ENCODE results near the gene RAB5IF.
"Not testable (repeated sequence)": the region's sequence is repeated elsewhere in the genome, so short reads cannot be mapped to it uniquely, and the experiment has no call there.

Gene RAB5IF

DNA sequence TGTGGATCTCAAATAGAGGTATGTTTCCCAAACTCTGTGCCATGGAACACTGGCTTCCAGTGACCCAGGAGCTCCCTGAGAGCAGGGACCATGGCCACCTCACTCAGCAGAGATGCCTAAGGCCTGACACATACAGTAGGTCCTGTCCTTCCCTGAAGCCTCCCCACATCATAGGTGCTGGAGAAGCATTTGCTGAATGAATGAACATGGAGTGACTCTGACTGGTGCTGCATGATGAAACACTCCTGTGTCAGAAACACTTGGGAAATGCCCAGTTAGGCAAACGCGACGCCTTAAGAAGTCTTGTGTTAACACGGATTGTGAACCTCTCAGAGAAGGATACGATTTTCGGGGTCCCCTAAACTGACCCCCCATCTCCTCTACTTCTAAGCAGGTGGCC is 26.1 kb downstream of the RAB5IF start:
- no peak for DNase-seq

DNA sequence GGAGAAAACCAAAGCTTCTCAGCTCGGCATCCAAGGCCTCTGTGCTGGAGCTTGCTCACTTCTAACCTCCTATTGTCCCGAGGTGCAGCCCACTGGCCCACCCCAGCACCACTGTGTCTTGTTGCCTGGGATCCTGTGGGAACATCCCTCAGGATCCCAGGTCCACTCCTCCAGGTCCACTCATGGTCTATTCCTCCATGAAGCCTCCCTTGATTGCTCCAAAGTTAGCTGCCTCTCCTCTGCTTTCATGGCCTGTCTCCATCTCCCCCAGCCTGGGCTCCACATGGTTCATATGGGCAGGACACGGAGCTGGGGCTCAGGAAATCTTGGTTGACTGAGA is 26.5 kb downstream of the RAB5IF start:
- DNase-seq, result no peak

DNA sequence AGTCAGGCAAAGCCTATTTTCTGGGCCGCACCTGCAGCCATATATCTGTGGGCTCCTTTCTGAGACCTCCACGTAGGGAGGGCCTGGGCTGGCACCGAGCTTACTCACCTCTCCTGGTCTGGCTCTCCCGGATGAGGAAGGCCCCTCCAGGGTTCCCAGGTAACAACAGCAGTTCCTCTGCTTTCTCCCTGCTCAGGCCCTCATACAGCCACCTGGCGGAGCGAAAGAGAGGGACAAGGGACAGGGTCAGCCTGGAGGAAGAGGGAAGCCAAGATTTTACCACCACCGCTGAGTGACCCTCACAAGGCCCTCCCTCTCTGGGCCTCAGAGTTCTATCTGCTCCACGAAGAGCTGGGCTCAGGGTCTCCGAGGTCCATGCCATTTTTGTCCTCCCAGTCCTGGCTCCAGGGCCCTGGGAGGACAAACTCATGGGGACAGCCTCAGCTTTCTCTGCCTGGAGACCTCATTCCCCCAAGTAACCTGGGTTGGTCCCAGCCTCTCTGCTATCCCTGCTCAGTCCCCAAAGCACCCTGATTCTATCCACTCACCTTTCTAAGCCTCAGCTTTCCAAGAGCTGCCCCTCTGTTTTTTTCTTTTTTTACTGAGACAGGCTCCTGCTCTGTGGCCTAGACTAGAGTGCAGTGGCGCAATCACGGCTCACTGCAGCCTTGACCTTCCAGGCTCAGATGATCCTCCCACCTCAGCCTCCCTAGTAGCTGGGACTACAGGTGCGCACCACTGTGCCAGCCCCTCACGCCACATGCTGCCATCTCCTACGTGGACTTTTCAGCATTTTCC is 27.1 kb downstream of the RAB5IF start:
- no peak for DNase-seq

DNA sequence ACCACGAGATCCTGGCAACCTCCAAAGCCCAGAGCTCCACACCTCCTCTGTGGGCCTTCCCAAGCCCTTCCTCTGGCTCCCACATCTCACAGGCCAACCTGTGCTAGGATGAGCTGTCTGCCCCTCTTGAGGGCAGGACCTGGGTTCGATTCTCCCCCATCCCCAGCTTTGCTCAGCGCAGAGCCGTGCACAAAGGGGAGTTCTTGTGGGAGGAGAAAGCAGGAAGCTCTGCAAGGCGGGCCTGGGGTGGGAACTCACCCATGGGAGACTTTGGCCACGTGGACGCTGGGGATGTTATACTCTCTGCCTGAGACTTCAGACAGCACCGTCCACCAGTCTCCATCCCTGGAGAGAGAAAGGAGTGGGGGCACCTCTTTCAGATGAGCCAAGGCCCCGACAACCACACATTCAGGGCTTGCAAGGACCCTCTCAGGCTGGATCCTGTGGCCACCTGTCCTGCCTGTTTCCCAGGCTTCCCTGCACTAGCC is 27.8 kb downstream of the RAB5IF start:
- no peak for DNase-seq

DNA sequence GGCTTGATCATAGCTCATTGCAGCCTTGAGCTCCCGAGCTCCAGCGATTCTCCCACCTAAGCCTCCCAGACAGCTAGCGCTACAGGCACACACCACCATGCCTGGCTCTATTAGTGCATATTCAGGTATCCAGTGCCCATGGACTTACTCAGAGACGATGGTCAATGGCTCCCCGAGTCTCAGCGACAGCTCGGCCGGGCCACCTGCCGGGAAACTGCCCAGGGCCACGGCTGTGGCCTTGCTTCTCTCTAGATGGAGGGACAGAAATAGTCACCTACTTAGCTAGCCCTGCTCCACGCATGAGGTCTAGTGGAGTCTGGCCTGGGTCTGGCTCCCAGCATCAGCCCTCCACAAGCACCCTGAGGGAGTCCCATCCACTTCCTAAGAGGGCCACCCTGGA is 28.8 kb downstream of the RAB5IF start:
- DNase-seq, result no peak

DNA sequence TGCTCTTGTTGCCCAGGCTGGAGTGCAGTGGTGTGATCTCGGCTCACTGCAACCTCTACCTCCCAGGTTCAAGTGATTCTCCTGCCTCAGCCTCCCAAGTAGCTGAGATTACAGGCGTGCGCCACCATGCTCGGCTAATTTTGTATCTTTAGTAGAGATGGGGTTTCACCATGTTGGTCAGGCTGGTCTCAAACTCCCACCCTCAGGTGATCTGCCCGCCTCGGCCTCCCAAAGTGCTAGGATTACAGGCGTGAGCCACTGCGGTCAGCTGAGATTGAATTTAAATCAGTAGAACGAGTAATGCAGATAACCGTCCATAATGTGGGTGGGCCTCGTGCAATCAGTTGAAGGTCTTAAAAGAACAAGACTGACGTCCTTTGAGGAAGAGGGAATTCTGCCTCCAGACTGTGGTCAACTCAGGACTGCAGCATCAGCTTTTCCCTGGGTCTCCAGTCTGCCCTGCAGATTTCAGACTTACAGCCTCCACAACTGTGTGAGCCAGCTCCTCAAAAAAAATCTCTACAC is 33.4 kb downstream of the RAB5IF start:
- not testable (repeated sequence) for DNase-seq

DNA sequence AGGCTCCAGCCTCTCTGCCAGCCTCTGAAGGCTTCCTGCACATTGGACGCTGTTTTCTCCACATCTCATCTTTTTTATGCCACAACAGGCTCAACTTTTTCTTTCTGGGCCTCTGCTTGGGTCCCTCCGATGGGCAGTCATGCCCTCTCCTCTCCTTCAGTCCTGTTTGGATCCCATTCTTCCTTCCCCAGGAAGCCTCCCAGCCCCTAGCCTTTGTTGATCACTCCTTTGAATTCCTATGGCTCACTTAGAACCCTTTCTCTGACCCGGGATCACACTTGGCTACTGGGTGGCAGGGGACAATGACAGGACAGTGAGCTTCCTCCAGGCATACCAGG is 35.9 kb downstream of the RAB5IF start:
- DNase-seq, result no peak

DNA sequence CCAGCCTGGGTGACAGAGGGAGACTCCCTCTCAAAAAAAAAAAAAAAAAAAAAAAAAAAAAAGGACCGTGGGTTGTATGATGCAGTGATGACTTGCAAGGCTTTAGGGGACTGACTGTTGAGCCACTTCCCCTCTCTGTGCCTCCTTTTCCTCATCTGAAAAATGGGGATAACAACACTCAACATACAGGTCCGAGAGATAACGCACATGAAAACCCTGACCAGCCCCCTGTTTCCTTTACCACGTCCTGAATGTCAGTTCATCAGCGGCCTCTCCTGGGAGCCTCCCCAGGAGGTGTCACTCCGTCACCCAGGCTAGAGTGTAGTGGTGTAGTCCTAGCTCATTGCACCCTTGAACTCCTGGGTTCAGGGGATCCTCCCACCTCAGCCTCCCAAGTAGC is 36.6 kb downstream of the RAB5IF start:
- DNase-seq, result no peak

DNA sequence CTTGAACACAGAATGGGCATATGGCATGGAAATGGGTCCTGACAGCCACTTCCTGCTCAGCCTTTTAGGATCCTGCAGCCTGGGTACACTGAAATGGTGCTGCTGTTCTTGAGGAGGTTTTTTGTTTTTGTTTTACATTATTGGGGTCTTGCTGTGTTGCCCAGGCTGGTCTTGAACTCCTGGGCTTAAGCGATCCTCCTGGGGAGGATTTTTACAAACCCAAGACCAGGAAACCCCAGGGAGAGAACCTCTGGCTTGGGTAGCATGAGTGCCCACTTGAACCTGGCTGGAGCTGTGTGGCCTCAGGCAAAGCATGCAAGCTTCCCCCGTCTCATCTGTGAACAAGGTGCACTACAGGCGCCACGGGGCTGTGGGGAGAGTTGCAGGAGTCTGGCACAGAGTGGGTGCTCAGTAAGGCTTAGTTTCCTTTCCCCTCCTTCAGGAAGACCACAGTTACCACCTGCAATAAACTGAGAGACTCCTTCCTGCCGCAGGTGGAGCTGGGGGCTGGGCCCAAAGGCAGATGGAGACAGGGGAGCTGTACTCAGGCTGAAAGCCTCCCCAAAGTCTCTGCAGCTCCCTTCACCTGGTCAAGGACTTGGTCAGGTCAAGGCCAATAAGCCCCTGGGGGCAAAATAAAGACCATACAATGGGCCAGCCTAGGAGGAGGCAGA is 38.6 kb downstream of the RAB5IF start:
- DNase-seq, result no peak

DNA sequence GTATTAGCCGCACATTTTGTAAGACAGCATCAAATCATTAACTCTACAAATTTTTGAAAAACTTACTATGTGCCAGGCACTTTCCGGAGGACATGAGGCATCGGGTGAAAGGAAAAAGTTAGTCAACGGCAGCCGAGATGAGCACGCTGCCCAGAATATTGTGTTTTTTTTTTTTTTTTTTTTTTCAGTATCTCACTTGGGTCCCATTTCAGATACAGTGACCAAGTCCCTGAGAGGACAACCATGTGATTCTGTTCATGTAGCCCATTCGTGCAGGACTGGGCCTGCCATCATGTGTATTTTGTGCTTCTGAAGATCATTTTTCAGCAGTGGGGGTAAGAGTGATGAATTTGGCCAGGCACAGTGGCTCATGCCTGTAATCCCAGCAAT is 39.1 kb downstream of the RAB5IF start:
- DNase-seq, result no peak

DNA sequence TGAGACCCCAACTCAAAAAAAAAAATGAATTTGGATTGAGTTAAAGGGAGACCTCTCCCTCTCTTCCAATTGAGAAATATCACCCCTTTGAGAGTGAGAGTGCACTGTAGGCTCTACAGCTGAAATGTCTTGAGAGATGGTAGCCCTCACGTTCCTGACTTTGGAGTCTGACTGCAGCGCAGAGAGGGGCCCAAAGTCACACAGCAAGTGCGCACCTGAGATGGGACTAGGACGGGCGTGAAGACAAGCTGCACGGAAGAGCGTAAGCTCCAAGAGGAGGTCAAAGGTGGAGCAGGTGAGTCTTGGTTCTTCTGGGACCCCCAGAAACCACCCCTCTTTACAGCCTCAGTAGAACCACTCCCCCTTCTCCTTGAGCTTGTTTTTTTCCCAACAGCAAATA is 39.8 kb downstream of the RAB5IF start:
- DNase-seq, result no peak

DNA sequence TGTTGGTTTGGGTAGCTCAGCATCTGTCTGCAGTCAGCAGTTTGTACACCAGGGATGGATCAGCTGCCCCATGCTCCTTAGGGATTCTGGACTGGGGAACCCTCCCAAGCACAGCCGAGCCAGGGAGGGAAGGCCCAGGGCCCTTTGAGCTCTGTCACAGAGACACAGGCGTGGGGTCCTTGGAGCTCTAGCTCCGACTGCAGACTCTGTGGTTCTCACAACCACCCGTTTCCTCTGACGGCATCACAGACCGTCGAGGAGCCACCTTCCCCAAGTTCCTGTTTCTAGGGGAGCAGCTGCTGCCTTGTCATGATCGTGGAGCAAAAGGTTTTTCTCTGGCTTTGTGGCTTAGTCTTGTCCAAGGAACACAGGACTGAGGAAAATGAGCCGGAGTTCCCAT is 40.4 kb downstream of the RAB5IF start, which contains the start of gene SLA2:
SLA2 (minus strand) TSS at position 199 of the 400 bp plus-strand sequence. CDS start 4,861 bp downstream, outside the sequence.
- DNase-seq, result no peak

DNA sequence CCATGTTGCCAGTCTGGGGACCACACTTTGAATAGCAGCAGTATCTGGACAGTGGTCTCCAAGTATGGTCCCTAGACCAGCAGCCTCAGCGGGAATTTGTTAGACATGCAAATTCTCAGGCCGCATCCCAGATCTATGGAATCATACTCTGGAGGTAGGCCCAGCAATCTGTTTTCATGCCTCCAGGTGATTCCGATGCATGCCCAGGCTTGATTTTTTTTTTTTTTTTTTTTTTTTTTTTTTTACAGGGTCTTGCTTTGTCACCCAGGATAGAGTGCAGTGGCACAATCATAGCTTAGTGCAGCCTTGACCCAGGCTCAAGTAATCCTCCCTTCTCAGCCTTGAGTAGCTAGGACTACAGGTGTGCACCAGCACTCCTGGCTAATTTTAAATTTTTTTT is 41.1 kb downstream of the RAB5IF start:
- no peak for DNase-seq

DNA sequence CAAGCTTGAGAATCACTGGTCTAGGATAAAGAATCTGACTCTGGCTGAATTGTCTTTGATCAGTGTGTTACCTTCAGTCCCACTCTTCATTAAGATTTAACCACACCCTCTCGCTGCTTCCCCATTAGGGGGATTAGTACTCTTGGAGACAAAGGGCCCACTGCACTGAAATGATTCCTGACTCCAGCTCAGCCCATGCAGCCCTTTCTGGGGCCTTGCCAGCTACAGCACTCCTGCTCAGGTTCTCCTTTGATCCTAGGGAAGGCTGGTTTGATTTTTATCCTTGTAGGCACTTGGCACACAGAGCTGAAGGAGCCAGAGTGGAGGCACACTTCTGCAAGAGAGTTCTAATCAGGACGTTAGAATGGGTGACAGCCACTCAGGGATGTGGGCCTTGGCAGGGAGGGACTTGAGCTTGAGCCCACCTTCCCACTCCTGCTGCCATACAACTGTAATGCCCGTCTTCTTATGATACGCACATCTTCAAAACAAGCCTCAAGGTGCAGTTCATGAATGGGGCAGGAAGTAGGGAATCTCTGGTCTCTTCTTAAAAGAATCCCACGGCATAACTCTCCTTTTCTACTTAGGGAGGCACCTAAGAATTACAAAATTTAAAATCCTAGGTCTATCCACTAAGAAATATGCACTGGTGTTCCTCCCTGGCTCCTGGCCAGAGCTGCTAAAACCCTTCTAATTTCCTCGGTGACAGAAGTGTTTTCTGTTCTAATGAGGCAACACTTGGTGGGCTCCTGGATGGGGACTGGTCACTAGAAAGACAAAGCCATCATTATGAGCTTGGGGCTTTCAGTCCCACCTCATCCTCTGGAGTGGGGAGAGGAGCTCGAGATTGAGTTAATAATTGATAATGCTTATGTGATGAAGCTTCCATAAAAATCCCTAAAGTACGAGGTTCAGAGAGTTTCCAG is 41.9 kb downstream of the RAB5IF start:
- peak; percentile 17 for DNase-seq

DNA sequence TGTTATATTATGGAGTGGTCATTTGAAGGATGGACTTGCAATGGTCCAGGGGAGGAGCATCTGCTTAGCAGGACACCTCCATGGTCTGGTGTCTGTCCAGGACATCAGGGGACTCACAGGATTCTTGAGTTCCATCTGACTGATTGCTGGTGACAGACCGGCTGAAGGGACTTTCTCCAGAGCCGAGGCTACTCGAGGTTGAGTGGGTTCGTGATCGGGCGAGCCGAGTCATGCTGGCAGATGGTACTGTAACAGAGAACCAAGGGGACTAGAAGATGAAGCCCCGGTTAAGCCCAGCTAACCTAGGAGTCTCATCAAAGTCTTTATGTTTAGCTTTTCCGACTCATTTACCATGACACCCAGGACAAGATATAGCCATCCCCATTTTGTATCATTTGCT is 47.9 kb downstream of the RAB5IF start:
- DNase-seq, result peak; percentile 36

DNA sequence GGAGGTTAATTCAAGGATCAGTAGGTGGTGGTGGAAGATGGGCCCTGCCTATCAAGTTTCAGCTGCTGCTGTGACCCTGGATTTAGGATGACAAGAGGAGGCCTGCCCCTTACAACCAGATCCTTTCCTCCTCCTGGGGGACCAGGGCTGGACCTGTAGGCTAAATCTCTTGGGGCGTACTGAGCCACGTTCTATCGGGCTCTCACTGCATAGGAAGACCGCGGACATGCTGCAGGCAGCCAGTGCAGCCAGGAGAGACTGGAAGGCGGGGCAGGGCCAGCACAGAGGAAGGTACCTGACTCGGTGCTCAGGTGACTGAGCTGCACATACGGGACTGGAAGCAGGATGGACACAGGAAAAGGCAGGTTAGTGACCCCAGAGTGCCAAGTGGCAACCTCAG is 48.9 kb downstream of the RAB5IF start:
- DNase-seq, result no peak

DNA sequence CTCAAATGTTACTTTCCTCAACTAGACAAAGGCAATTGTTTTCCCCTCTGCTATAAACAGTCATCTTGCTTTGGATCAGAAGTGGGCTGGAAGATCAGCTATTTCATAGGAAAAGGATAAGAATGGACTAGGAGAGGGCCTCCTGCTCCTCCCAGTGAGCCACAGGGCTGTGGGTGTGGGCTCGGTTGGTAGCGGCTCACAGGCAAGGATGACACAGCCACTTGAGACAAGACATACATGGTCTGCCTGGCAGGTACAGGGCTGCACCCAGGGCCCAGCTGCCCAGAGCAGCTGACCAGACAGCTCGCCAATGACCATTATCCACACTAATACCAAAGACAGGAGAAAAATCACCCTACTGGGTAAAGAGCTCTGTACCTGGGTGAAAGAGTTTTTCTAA is 49.4 kb downstream of the RAB5IF start:
- DNase-seq, result no peak

DNA sequence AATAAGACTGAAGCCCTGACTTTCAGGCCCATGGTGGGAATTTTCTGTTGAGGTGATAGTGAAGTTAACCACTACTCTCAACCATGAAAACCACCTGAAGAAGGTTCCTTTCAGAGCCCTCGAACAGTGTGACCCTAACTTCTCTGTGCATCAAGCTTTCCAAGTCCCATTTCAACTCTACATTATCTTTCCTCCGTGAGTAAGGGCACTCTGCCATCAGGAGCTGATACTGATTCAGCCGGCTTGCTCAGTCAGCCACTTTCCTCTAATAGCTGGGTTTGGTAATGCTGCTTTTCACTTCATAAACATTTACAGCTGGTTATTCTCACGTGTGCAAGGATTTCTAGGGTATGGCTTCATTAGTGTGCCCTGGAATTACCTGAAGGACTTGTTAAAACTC is 51.2 kb downstream of the RAB5IF start:
- DNase-seq, result no peak

DNA sequence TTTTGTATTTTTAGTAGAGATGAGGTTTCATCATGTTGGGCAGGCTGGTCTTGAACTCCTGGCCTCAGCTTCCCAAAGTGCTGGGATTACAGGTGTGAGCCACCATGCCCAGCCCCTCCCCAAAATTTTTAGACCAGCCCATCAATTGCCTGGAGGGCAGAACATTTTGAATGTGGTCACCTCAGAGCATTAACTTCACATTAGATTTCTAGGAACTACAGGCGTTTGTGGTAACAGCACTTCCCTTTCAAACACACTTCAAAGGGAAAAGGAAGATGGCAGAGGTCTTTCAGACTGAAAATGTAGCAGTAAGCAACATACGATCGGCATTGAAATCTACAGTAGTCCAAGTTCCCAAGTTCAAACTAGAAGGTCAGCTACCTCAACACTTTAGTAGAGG is 52.7 kb downstream of the RAB5IF start:
- no peak for DNase-seq
